Femur (tissue), 1 donor: ENCODE data around the gene MRPL24.
A peak's percentile ranks its signal among the peaks of the same experiment; 100 is the strongest.
"Not testable (repeated sequence)": the region's sequence is repeated elsewhere in the genome, so short reads cannot be mapped to it uniquely, and the experiment has no call there.

Source experiments
- DNase-seq: peaks from one replicate; pipeline ENCODE4 v3.0.0-alpha.2; 2017

Gene MRPL24

DNA sequence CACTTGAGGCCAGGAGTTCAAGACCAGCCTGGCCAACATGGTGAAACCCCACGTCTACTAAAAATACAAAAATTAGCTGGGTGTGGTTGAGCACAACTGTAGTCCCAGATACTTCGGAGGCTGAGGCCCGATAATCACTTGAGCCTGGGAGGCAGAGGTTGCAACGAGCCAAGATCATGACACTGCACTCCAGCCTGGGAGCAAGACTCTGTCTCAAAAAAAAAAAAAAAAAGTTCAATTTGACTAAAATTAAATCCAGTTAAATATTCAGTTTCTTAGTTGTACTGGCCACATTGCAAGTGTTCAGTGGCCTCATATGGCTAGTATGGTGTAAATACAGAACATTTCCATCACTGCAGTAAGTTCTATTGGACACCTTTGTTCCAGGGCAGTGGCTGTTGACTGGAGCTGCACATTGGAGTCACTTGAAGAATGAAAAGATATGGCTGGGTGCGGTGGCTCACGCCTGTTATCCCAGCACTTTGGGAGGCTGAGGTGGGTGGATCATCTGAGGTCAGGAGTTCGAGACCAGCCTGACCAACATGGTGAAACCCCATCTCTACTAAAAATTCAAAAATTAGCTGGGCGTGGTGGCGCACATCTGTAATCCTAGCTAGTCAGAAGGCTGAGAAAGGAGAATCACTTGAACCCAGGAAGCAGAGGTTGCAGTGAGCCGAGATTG, 16.8 kb upstream of the MRPL24 start:
- DNase-seq = not testable (repeated sequence)

DNA sequence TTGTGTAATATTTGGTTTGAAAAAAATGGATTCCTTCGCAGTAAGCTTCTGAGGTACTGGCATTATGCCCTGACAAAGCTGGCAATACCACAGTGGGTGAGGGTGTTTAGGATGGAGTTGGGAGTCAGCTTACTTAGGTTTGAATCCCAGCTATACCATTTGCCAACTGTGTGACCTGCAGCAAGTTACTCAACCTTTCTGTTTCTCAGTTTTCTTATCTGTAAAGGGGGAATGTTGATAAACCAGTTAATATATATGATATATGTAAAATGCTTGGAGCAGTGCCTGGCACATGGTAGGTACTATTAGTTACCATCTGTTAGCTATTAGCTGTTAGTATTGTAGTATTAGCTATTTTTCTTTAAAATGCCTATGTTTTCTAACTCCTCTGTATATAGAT, 15.5 kb upstream of the MRPL24 start:
- no peak for DNase-seq

- DNase-seq = no peak
Measured at GRCh38 chr1:156755527-156755950, 14.7 kb upstream of the MRPL24 start.

GRCh38 chr1:156754219-156754618, 13.3 kb upstream of the MRPL24 start:
- DNase-seq = peak; percentile 25

DNA sequence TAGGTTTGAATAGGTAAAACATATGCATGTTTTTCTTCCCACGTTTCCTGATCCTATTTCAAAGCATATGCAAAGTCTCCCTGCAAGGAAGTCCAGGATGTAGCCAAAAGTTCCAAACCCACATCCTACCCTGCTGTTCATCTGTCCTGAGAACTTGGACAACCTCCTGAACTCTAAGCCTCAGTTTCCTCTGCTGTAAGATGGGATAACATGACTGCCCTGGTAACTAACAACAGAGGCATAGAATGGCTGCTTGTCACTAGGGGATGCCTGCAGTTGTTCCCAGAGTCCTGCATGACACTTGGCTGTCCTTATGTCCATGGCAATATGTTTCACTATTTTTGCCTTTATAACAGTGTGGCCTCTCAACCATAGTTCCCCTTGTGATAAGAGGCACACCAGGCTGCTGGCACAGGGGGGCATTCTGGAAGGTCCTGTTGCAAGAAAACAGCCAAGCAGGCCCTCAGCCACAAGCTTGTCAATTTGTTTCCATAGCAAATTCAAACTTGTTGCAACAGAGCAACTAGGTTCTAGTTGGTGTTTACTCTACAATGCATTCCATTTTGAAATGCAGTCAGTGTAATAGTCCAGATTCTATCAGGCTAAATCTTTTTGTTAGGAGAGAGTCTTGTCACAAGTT, 12.1 kb upstream of the MRPL24 start:
- DNase-seq = no peak

DNA sequence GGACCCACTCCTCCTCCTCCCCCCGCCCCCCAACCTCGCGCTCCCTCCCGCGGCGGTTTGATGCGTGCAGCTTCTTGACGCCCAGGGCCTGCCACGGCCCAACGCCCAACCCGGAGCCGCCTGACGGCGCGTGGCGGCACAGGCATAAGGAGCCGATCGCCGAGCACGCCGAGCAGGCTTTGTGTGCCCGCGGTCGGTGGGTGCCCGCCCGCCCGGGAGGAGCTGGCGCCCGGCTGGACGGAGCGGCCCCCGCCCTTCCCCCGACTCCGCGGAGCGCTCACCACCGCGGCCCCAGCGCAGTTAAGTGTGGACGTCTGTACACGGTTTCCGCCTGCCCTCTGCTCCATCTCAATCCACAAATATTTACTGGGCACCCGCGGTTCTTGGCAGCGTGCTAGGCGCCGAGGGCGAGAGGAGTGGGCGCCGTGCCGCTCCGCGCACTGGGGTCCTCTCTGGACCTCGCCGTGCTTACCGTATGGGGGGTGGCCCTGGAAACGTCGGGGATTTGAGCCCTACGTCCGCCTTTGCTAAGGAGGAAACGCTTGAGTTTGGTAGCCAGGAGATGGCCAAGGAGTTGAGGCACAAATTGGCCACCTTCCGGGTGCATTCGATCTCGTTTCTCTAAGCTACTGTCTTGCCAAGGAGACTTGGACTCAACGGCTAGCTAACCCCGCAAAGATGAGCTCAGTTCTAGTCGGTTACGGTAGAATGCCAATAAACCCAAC, 11.0 kb upstream of the MRPL24 start:
- peak; percentile 99 for DNase-seq

- DNase-seq = no peak
Measured at GRCh38 chr1:156751451-156751756, 10.5 kb upstream of the MRPL24 start, which contains the start of gene HDGF. Gene HDGF, minus strand, starts transcription at chr1:156751675. Its CDS starts 246 bp downstream, at chr1:156751429.

GRCh38 chr1:156750711-156751450, 10.0 kb upstream of the MRPL24 start:
- DNase-seq = peak; percentile 64

GRCh38 chr1:156750191-156750672, 9.3 kb upstream of the MRPL24 start:
- no peak for DNase-seq

- no peak for DNase-seq
Measured at GRCh38 chr1:156749419-156750118, 8.7 kb upstream of the MRPL24 start.

- DNase-seq = peak; percentile 67
Measured at GRCh38 chr1:156748670-156749418, 8.0 kb upstream of the MRPL24 start.

DNA sequence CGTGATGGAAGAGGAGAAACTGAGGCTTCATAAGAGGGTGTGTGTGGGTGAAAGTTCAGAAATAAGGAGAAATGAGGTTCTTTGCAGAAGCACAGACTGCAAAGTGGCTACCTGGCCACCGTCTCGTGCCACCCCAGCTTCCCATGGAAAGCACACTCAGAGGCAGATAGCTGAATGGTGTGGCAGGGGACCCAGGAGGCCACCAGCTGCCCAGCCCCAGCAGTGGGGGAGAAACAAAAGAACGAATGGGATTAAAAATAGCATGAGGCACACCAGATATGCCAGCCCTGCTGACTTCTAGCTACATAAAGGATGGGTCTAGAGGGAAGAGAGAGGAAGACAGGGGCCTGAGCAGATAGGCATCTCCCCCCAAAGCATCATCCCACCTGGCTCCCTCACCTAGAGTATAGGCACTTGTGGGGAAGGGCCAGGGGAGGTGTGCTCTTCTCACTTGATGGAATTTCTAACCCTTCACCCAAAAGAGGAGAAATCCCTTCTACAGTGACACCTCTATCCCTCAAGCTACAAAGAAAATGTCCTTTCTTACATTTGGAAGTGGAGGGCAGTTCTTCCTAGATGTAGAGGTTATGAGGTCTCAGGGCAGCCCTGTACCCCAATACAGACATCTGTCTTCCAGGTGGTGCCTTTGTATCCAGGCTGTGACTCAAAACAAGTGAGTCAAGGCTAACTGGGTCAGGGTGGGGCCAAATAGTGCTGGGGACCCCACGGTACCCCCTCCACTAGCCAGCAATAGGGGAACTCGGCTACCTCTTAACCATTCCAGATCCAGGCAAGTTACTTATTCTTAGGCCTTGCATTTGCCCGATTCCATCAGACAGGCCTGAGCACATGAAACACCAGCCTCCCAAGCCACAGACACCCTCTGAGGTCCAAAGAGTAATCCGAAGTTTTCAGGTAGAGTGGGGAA, 7.1 kb upstream of the MRPL24 start:
- DNase-seq = no peak

DNA sequence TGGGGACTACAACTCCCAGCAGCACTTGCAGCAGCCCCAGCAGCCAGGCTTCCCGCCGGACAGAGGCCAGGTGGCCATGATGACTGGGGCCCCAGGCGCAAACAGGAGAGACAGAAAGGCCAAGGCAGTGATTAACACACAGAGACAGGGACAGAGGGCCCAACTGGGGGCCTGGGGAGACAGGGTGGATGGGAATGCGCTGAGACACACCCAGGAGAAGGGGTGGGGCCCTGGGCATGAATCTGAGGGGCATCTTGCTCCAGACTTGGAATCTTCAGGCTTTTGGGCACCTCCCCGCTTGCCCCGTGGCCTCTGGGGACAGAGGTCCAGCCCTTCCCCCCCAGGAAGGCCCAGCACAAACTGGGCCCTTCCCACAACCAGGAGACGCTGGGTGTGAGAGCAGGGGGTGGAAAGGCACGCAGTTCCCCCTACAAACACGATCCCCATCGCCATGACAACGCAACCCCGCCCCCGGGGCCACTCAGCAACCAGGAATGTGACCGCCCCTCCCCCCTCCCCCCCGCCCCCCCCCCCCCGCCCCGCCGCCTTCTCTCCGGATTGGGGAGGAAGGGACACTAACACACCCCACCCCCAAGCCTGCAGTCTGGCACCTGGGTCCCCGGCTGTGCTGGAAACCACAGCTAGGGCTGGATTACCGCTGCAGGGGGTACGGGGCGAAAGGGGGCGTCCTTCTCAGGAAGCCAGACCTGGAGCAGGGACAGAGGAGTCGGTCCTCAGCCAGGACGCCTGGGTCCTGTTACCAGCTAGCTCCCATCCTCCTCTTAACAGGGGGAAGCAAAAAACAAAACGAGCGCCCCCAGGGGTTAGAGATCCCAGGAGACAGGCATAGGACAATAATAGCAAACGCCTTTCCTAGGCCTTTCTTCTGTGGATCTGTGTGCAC, 6.1 kb upstream of the MRPL24 start:
- DNase-seq = peak; percentile 97

- DNase-seq = no peak
Measured at GRCh38 chr1:156746406-156746727, 5.5 kb upstream of the MRPL24 start.

DNA sequence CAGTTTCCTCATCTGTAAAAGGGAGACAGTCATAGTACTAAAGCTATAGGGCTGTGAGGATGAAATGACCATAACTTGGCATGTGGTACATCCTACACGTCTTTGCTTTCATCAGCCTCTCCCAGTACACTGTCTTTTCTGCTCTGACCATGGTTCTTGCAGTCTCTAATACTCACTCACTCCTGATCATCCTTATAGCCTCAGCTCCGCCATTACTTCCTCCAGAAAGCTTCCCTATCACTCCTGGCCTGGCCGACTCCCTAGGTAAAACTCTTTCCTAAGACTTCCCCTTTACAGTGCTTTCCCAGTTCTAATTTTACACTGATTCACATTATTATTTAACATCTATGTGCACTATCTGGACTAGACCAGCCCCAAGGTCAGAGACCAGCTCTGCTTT, 5.0 kb upstream of the MRPL24 start:
- no peak for DNase-seq

GRCh38 chr1:156744786-156745419, 4.0 kb upstream of the MRPL24 start:
- DNase-seq = no peak

DNA sequence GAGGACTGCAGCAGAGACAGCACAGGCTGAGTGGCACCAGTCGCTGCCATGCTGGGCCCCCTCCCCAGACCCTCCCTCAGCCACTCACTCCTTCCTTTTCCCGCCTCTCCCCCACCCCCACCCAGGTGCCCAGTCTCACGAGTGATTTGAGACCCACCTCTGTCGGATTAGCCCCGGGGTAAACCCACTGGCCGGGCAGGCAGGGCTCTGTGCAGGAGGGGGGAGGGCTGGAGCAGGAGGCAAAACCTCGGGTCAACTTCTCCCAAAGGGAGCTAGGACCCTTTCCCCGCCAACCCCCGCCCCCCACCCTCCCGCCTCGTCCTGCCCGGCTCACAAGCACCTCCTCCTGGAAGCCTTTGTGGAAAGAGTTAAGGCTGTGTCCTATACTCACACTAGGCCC, 3.5 kb upstream of the MRPL24 start:
- no peak for DNase-seq

DNA sequence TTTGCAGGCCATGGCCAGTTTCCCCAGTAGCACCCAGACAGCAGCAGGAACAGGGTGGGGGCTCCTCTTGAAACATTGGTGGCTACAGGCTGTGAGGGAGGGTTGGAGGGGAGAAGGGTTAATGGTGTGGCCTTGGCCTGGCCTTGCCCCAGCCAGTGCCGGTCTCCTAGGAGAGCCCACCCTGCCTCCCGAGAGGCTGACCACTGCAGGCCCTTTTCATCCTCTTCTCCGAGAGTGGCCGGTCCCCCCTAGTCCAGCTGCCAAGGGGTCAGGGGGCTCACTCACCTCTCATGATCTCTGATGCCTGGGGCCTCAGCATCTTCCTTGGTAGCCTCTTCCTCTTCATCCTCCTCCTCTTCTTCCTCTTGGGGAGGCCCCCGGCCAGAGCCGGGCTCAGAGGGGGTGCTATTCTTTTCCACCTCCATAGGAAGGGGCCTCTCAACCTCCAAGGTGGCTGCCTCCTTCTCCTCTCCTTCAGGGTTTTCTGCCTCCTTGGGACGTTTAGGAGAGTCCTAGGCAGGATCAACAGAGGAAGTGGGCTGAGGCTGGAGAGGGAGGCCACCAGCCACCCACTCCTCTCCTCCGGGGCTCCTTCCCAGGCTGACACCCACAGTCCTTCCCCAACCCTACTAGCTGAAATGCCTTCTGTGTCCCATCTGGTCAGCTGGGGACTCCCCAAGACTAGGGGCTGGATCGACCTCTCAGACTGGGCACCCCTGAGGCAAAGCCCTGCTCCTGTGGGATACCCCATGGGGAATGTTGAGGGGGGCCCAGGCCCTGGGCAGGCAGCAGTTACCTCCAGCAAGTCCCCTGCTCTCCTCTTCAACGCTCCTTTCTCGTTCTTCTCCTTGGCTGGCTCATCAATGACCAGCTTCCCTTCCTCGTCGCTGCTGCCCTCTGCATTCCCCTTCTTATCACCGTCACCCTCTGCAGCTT, 2.7 kb upstream of the MRPL24 start:
- no peak for DNase-seq
